C4-2B (cell line): ENCODE results near the gene PIK3CG.
"Not testable (repeated sequence)": the region's sequence is repeated elsewhere in the genome, so short reads cannot be mapped to it uniquely, and the experiment has no call there.

Experiments
- CTCF ChIP-seq: fragments of 450-650 bp; conservative IDR thresholded peaks from 2 replicates; pipeline ENCODE4 v1.5.1; 2017; ENCODE audit warnings: mild to moderate bottlenecking
- ZFX ChIP-seq: fragments of 450-650 bp; IDR thresholded peaks from 2 replicates; pipeline ENCODE4 v1.6.1; 2017

GRCh38 chr7:106898967-106899366, 33.9 kb downstream of the PIK3CG start:
- TF ChIP-seq ZFX, CTCF: not testable (repeated sequence)
